ENCODE data around the gene TRAPPC14.

GRCh38 chr7:100147278-100147677 lies 11.2 kb downstream of the TRAPPC14 start:
- no peak for TF ChIP-seq GLIS3 (CRISPR knock-in tag; IDR thresholded peaks at IDR 0.05)
- no peak for TF ChIP-seq ZNF8 (CRISPR knock-in tag; IDR thresholded peaks at IDR 0.05)
- TF ChIP-seq, protein P1, sequence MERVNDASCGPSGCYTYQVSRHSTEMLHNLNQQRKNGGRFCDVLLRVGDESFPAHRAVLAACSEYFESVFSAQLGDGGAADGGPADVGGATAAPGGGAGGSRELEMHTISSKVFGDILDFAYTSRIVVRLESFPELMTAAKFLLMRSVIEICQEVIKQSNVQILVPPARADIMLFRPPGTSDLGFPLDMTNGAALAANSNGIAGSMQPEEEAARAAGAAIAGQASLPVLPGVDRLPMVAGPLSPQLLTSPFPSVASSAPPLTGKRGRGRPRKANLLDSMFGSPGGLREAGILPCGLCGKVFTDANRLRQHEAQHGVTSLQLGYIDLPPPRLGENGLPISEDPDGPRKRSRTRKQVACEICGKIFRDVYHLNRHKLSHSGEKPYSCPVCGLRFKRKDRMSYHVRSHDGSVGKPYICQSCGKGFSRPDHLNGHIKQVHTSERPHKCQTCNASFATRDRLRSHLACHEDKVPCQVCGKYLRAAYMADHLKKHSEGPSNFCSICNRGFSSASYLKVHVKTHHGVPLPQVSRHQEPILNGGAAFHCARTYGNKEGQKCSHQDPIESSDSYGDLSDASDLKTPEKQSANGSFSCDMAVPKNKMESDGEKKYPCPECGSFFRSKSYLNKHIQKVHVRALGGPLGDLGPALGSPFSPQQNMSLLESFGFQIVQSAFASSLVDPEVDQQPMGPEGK (CRISPR knock-in tag; IDR thresholded peaks at IDR 0.05; ENCODE audit: borderline replicate concordance), result no peak
- no peak for TF ChIP-seq PPARA (CRISPR knock-in tag; IDR thresholded peaks at IDR 0.05; ENCODE audit: borderline replicate concordance)
- TF ChIP-seq CSRNP3 (CRISPR knock-in tag; IDR thresholded peaks at IDR 0.05), result no peak
- TF ChIP-seq OSR1 (CRISPR knock-in tag; IDR thresholded peaks at IDR 0.05), result no peak

Data from SK-N-SH treated with all-trans-retinoic acid at 6 μM for 48 hours (cell line).